Measurements from ENCODE around the gene ITGB4.
"Not testable (repeated sequence)": the region's sequence is repeated elsewhere in the genome, so short reads cannot be mapped to it uniquely, and the experiment has no call there.

ITGB4 gene

GRCh38 chr17:75753514-75754377, 32.5 kb downstream of the ITGB4 start:
- peak; percentile 84 for DNase-seq (ENCODE audit: low spot score)

- DNase-seq (ENCODE audit: low spot score) = no peak
Observed at GRCh38 chr17:75754378-75755204, 33.3 kb downstream of the ITGB4 start.

GRCh38 chr17:75755205-75755901, 34.1 kb downstream of the ITGB4 start:
- DNase-seq (ENCODE audit: low spot score) = no peak

- no peak for DNase-seq (ENCODE audit: low spot score)
Observed at GRCh38 chr17:75755990-75756389, 34.7 kb downstream of the ITGB4 start.

GRCh38 chr17:75756451-75757085, 35.3 kb downstream of the ITGB4 start:
- DNase-seq (ENCODE audit: low spot score) = no peak

- no peak for DNase-seq (ENCODE audit: low spot score)
Observed at GRCh38 chr17:75757086-75757681, 35.9 kb downstream of the ITGB4 start.

- DNase-seq (ENCODE audit: low spot score) = no peak
Observed at GRCh38 chr17:75758131-75758905, 37.1 kb downstream of the ITGB4 start.

GRCh38 chr17:75759457-75759856, 38.2 kb downstream of the ITGB4 start:
- no peak for DNase-seq (ENCODE audit: low spot score)

GRCh38 chr17:75759978-75760640, 38.9 kb downstream of the ITGB4 start:
- not testable (repeated sequence) for DNase-seq (ENCODE audit: low spot score)

GRCh38 chr17:75762513-75763268, 41.4 kb downstream of the ITGB4 start:
- no peak for DNase-seq (ENCODE audit: low spot score)

- DNase-seq (ENCODE audit: low spot score) = no peak
Observed at GRCh38 chr17:75763269-75763607, 42.0 kb downstream of the ITGB4 start.

- no peak for DNase-seq (ENCODE audit: low spot score)
Observed at GRCh38 chr17:75763613-75764416, 42.6 kb downstream of the ITGB4 start.

GRCh38 chr17:75764417-75764710, 43.1 kb downstream of the ITGB4 start:
- no peak for DNase-seq (ENCODE audit: low spot score)

GRCh38 chr17:75764711-75765421, 43.6 kb downstream of the ITGB4 start, which contains the start of gene GALK1:
TSS of gene GALK1 (minus strand) at chr17:75765192. CDS start at chr17:75765136, 56 bp downstream.
- peak; percentile 84 for DNase-seq (ENCODE audit: low spot score)

GRCh38 chr17:75765981-75766380, 44.7 kb downstream of the ITGB4 start:
- no peak for DNase-seq (ENCODE audit: low spot score)

GRCh38 chr17:75767881-75768280, 46.6 kb downstream of the ITGB4 start:
- no peak for DNase-seq (ENCODE audit: low spot score)

GRCh38 chr17:75769536-75769935, 48.3 kb downstream of the ITGB4 start:
- DNase-seq (ENCODE audit: low spot score) = no peak
